HUDEP-2 (cell line): ENCODE data around the gene EYS.

Experiments used
- DNase-seq, 76 experiments: peaks; one replicate each; lab custom pipeline; 2025; ENCODE audit not compliant: unreplicated experiment in 76 of 76; lab: John Stamatoyannopoulos, UW

The EYS gene

DNA sequence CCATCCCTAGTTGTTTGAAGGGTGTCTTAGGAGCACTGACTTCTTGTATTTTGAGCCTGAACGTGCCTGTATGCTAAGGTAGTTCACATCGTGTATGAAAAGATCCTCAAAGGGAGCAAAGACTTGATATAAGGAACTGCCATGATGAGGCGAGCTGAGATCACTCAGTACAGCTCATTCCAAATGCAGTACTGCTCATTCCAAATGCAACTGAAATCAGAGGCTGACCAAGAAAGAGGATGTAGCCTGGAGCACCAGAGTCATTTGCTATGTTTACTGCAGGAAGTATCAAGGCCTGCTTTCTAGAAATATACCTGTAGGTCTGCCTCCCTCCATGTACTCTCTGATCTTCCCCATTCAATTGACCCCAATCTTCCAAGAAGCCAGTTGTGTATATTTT lies 832.2 kb downstream of the EYS start:
- DNase-seq: no peak

DNA sequence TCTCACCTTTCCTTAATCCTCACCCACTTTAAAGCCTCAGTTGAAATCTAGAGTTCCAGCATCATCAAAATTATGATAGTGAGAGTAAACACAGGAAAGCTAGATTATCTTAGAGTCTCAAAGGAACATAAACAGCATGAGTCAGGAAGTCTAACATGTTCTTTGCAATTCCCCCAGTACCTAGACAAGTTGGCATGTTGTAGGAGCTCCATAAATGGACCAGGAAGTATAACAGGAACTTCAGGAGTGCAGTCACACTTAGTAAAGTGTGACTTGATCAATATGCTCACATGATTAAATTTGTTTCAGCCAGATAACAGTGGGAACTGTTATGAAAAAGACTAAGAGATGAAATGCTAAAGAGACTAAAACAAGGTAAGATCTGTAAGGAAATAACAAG lies 834.4 kb downstream of the EYS start:
- no peak for DNase-seq

DNA sequence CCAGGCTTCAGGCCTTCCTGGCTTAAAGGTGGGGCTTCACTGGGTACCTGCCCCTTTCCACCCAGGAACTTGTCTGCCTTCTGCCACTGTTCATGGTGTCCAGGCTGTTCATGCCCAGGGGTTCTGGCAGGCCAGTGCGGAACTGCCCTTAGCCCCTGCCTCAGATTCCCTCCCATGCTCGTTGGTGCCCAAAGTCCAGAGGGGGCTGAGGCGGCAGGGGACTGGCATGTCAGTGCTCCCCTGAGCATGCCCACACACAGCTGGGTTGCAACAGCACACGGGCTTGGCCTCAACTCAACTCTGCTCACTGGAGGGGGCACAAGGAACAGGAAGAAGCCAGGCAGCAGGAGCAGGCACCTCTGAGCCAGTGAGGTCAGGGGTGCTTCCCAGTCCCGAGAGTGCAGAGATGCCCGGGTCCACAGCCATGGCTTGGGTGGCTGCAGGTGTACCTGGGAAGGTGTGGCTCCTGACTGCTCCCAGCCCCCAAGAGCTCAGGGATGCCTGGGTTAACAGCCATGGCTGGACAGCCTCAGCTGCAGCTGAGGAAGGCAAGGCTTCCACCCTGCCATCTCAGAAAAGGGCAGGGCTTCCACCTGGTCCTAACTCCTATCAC lies 845.9 kb downstream of the EYS start:
- no peak for DNase-seq

DNA sequence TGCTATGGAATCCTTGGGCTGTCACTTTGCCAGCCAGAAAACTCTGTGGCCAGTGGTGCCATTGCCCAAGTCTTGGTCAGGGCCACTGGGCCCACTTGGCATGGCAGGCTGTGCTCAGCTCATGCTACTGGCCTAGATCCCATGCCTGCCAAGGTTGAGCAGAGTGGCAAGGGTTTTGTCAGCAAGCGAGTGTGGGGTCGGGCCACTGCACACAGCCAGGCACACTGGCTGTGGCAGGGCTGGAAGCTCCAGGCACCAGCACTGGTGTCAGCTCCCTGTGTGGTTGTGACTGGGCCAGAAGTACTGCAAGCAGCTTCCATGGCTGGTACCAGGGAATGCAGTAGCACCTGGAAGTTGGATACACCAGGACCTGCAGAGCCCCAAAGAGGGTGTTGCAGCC lies 846.8 kb downstream of the EYS start:
- no peak for DNase-seq

DNA sequence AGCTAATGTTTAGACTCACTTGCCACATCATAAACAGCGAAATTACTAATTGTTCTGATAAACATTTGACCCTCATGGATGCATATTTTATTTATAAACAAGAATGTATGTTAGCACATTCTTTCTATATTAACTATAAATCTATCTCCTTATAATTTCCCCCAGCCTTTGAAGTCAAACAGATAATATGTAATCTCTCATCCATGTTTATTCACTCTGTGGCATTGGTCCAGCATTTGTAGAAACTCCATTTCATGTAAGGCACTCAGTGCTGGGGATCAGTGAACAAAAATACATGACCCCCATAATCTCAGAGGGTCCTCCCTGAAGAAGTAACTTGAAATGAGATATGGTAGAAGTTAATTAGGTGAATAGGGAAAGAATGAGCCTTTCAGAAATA lies 856.9 kb downstream of the EYS start:
- DNase-seq: no peak

DNA sequence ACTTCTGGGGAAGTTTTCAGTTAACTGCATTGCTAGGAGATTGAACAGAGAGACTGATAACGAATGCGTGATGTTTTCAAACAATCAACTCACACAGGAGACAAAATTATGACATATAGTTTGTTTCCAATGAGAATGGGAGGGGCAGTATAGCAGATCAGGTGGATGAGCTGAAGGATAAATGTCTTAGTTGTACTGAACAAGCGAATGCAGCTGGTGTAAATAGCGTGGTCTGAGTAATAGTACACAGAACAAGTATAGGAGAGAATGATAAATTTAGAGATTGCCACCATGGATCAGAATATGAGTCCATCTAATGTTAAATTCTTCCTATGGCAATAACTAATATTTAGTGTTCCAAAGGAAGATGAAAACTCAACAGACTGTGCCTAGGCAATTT lies 858.6 kb downstream of the EYS start:
- no peak for DNase-seq

DNA sequence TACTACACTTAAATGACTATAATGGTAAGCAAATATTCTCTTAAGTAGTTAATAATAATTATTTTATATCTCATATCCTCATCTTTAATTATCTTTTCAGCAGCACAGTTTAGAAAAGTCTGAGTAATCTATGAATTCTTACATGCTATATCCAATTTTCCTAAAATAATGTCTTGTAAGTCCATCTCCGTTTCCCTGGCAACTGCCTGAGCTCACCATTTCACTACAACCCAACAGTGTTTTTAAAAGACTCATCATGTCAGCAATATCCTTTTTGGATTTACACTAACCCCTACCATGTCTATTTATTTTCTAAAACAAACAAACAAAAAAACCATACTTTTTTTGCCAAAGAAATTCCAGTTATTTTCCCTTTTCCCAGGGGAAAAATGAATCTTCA lies 859.6 kb downstream of the EYS start:
- DNase-seq: no peak

DNA sequence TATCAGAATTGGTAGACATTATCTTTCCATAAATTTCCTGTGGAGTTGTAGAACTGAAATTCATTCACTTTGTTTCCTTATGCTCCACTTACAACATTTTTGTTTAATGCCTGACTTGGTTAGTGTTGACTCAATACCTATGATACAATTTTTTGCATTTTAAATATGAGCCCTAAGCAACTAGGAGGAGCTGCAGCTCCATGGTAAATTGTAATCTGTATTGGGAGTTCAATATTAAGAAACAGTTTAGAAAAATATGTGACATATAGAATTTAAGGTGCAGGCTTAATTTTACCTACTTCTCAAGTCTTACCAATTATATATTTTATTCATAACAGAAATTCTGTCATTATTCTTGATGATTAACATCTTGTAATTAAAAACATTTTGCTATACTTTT lies 868.3 kb downstream of the EYS start:
- no peak for DNase-seq

DNA sequence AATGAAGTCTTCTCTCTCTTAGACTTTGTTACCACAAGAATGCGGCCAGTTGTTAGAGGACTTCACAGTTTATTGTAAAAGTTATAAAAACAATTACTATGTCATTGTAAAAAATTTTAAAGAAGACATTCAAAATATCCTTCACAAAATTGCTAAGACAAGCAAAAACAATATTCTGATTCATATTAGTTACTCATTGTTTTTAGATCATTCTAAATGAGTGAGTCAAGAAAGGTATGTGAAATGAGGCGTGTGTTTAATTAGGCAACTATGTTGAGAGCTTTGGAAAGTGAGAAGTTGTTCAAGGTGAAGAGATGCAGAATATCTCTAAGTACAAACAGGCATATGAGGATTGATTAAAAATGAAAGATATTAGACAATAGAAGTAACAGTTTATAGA lies 875.3 kb downstream of the EYS start:
- no peak for DNase-seq

DNA sequence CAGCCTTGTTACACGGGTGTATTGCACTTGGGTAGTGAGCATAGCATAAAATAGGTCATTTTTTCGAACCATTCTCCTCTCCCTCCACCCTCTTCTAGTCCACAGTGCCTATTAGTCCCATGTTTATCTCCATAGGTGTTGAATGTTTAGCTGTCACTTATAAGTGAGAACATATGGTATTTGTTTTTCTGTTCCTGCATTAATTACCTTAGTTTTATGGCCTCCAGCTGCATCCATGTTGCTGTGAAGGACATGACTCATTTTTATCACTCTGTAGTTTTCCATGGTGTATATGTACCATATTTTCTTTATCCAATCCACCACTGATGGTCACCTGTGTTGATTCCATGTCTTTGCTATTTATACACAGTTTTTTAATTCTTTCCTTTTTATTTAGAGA lies 889.5 kb downstream of the EYS start:
- no peak for DNase-seq

DNA sequence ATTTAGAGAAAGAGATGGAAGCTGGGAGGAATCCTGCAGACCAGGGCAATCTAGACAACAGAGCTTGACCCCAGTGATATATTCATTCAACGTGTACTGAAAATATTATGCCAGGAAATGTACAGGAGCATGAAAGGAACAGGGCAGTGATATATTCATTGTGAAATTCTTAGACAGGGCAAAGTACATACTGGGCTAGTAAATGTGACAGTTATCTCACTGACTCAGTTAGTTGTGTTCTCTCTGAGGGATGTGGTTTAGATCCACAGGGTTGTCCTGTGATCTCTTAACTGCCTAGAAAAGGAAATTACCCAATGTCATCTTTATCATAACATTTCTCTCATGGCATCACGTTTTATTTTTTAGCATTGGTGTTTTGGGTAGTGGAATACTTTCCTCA lies 891.3 kb downstream of the EYS start:
- no peak for DNase-seq

DNA sequence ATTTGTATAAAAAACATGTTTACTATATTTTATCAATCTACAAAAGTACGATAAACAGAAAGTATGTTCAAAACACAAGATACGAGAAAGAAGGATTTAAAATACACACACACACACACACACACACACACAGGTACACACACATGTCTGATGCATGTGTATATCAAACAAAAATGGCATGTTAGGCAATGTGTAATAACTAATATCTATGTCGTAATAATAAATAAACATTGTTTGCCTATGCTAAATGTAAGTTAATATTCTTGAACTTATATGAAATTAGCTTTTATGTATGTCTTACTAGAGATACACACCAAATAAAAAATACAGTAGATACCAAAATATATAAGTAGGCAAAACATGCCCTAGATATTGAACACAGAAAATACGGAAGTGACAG lies 894.9 kb downstream of the EYS start:
- no peak for DNase-seq

DNA sequence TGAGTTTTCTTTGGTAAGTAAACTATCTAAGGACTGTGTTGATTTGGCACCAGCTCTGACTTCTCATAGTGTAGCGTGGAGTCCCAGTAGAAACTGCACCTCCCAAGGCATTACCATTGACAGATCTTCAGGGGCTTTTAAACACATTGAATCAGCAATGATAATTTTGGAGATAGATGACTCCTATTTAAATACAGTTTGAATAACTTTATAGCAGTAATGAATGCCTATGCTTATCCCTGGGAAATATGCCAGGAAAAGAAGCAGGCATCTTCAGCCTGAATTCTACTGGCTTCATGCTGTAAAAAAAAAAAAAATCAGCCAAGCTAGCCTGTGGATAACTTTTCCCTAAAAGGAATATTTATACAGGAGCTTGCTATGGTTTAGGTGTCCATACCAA lies 895.9 kb downstream of the EYS start:
- DNase-seq: no peak

DNA sequence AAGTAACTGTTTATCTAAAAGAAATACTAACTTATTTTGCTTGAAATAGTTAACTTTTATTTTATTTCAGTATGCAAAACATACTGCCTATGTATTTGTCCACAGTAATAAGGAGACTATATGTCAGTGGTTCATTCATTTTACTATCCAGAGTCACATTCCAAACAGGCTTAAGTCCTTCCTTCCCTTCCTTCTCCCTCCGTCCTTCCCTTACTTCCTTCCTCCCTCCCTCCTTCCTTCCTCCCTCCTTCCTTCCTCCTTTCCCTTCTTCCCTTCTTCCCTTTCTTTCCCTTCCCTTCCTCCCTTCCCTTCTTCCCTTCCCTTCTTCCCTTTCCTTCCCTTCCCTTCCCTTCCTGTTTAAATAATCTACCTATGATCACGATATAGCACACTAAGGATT lies 899.2 kb downstream of the EYS start:
- DNase-seq: no peak

DNA sequence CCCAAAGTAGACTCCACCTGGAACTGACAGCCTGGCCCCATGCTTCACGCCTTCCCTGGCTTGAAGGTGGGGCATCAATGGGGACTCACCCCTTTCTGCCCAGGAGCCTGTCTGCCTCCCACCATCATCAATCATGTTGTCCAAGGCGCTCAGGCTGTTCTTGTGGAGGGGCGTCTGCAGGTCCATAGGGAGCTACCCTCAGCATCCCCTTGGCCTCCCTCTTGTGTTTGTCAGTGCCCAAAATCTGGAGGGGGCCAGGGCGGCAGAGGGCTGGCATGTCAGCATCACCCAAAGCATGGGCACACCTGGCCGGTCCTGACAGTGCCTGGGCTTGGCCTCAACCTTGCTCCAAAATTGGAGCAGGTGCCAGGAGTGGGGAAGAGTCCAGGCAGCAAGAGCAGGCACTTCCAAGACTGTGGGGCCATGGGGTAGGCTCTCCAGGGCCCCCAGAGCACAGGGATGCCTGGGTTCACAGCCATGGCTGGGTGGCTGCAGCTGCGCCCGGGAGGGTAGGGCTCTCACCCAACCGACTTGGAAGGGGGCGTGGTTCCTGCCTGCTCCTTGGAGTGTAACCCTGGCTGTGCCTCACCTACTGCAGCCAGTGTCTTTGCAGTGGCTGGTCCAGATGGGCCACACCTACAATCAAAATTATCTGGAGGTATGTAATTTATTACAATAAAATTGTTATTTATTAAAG lies 903.4 kb downstream of the EYS start:
- DNase-seq: no peak

DNA sequence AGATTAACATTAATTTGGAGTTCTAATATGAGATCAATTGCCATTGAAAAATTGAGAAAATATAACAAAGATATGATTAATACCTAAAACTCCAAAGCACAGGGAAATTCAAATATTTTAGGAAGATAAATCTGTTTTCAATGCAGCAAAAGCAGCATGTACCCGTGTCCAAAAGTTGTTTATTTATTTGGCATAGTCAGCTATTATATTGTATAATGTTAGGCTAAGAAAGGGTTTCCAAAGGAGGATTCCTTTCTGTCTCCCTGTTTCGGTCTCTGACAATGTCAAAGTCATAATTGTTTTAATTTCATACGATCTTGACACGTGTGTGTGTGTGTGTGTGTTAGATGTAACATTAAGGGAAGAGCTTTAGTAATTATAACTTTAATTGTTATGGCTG lies 914.5 kb downstream of the EYS start:
- DNase-seq: no peak

DNA sequence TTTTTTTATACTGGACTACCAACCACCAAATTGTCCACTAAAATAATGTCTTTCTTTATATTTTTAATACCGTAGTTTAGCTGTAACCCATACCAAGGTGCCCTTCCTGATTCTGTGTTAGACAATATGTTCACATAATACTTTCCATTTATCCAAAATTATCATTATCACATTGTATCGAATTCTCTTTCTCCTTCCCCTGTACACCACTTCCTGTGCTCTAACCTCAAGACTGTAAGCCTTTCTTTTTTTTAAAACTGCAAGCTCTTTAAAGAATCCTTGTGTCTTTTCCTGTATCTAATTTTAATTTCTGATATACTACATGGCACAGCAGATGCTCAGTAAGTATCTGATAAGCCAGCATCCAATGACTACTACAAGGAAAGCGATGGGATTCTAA lies 917.5 kb downstream of the EYS start:
- no peak for DNase-seq

DNA sequence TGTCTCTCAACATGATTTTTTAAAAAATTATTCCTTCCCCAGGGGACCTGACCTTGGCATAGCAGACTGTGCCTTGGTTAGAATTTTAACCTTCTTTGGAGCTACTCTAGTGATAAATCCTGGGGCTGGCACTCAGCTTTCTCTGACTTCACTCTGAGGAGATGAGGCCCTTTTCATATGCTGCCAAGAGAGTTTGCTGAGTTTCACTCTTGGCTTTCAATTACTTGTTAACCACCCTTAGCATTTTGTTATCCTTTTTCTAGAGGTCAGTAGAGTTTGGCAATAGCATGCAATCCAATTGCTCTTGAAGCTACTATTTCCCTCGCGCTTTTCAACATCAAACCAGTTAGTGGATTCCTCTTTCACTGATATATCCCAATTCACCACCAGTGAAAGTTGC lies 920.3 kb downstream of the EYS start:
- no peak for DNase-seq

DNA sequence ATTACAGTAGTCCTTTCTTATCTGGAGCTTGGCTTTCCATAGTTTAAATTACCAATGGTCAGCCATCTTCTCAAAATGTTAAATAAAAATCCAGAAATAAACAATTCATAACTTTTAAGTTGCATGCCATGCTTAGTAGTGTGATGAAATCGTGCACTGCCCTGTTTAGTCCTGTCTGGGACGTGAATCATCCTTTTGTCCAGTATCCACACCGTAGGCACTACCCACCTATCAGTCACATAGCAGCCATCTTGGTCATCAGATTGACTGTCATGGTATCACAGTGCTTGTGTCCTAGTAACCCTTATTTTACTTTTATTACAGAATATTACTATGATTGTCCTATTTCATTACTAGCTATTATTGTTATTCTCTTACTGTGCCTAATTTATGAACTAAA lies 924.1 kb downstream of the EYS start:
- DNase-seq: no peak

DNA sequence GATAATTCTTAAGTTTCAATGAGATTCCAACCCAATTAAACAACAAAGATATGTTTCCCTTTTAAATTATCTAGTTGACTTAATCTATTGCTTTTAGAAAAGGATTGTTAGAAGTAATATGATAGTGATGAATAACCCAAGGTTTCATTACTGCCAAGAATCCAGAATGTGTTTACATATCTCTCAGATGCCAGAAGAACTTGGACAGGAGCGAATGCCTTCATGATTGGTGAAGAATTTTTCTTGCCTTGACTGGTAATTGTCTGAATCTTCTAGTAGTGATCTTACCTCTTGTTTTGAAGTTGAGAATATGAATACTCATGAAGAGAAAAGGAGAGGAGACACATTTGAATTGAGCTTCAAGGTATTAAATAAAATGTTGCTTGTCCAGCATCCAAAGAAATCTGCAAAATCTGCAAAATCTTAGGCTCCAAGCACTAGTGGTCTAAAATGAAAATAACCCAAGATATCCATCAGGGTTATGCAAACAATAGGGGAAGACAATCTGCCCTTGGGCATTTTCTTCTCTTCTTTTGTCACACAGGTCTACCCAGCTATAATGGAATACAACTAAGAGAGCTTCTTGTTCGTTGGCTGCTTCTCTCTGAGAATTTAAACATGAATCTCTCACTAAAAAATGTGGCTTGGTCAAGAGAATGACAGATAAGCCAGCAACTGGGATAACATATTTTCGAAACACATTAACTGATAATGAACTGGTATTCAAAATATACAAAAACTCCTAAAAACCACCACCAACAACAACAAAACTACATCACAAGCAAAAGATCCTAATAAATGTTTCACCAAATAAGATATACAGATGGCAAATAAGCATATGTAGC lies 928.9 kb downstream of the EYS start:
- no peak for DNase-seq

DNA sequence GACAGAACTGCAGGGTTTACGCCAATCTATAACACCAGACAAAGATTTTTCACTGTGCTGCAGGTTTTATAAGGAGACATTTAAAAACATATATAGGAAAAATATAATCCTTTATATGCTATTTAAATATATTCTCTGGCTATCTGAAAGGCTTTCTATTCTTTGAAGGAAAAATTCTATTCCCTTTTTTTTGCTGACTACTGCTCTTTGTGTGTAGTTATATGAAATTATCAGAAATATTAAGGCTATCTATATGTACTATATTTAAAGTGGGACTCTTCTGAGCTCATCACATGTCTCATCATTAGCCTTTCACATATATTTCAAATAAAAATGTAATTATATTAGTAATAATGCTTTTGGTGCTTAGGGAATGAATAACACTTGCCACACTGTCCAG lies 930.7 kb downstream of the EYS start:
- DNase-seq: no peak

DNA sequence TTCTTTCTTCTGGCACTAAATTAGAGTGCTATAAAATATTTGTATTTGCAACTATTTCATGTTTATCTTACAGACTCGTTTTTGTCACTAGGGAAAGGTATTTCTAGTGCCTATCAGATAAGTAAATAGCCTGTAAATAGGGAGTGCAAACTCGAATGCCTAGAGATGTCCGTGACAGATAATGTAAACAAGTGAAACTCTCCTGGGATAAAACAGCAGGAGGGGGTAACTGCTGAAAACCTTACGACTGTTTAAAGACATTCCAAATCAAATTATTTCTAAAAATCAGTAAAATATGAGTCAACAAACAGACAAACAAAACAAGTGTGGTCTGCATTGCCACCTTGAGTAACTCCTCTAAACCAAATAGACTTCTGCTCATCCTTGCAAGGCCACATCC lies 932.1 kb downstream of the EYS start:
- no peak for DNase-seq
